SHP77 treated with DMSO at 0.1 percent for 48 hours (cell line): ENCODE results near the gene HPSE2.
A peak's percentile ranks its signal among the peaks of the same experiment; 100 is the strongest.

Experiments
- DNase-seq: peaks from one replicate; lab custom pipeline; 2025; lab: John Stamatoyannopoulos, UW

HPSE2 gene

GRCh38 chr10:98430427-98430826, 805.2 kb downstream of the HPSE2 start:
- DNase-seq: no peak

GRCh38 chr10:98429320-98430072, 806.2 kb downstream of the HPSE2 start:
- no peak for DNase-seq

GRCh38 chr10:98427011-98427515, 808.6 kb downstream of the HPSE2 start:
- DNase-seq: no peak

DNA sequence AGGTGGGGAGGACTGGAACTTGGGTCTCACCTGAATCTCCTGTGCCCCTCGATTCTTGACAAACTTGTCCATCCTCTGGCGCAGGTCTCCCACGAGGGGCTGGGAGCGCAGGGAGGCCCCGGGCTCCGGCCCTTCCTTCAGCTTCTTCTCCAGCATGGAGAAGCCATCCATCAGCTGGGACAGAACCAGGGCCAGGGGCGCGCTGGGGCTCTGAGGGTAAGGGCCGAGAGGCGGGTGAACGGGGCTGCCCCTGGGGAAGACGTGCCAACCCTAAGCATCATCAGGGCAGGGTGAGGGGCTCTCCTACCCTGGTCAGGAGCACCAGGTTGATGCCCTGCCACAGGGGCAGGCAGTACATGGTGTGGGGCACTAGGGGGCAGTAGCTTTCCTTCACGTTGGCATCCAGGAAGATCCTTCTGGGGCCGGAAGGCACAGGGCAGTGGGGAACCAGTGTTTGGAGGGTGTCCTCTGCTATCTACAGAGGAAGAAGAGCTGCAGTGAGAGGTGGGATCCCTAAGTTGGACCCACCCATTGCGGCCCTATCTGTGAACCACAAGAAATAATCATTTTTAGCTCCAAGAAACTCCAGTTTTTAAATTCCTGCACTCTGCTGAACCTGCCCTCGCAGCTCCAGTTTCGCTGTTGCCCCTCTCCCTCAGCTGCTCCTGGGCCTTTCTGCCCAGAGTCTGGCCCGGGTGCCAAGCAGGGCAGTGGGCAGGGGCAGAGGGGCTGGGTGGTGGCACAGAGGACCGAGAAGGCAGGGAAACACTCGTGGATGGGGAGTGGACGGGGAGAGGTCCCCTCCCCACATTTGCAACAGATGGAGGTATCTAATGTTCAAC, 809.9 kb downstream of the HPSE2 start:
- no peak for DNase-seq

DNA sequence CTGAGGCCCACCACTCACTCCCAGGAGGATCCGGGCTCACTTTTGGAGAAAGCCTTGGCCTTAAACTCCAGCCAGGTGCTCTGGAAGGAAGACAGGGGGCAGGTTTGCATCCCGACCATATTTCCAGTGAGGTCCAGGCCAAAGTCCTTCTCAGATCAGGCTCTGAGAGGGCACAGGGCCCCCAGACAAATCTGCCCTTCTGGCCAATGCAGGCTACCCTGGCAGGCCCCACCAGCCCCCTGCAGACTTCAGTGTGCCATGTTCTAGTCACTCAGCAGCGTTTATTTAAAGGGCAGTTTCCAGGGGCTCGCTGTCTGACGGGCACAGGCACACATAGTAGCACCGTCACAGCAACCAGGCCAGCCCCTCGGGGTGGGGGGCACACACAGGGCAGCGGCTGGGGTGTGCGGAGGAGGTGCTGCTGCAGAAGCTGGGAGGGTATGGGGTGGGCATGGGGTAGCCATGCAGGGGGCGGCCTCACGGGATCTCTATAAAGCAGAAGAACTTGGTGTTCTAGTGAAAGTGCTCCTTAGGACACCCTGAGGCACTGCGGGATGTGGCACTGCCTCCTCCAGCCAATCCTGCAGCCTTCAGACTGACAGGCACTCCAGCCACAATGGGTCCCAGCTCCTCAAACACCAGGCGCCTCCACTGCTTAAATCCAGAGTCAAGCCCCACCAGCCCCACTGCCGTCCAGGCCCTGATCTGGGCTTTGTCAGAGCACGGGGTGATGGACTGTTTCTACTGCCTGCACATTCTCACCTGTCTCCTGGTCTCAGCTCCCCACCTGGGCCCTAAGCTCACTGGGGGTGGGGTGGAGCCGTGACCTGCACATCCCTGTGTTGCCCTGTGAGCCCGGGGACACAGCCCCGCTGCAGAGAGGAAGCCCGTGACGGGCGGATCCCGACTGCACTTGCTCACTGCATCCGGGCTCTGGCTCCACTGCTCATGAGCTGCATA, 811.1 kb downstream of the HPSE2 start:
- no peak for DNase-seq

DNA sequence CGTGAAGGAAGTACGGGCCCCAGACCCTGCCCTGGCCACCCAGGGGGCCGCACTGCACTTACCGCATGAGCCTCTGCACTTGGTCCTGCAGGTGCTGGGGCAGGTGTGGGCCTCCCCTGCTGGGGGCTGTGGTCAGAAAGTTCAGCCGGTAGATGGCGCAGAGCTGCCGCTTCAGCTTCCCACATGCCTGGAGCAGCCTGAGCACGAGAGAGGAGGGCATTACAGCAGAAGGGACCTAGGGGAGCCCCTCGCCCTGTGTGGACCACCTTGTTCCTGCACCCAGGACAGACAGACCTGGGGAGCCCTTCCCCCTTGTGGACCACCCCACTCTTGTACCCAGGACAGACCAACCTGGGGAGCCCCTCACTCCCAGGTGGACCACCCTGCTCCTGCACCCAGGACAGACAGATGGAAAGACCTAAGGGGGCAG, 811.9 kb downstream of the HPSE2 start:
- no peak for DNase-seq

DNA sequence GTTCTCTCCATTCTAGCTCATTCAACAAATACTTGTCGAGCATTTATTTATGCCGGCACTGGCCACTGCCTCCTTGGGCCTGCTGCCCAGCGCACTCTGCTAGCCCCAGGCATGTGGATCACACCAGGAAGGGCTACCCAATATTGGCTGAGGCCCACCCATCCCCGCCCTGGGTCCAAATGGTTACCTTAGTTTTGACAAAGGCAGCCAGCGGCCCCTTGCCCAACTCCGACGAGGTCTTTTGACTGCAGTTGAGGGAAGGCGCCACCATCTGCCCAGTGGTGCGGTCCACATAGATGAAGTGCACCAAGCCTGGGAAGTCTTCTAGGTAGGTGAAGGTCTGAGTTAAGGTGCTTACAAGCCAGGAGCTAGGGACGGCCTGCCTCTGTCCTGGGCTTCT, 813.5 kb downstream of the HPSE2 start:
- DNase-seq: no peak

GRCh38 chr10:98420786-98421185, 814.9 kb downstream of the HPSE2 start:
- DNase-seq: no peak

DNA sequence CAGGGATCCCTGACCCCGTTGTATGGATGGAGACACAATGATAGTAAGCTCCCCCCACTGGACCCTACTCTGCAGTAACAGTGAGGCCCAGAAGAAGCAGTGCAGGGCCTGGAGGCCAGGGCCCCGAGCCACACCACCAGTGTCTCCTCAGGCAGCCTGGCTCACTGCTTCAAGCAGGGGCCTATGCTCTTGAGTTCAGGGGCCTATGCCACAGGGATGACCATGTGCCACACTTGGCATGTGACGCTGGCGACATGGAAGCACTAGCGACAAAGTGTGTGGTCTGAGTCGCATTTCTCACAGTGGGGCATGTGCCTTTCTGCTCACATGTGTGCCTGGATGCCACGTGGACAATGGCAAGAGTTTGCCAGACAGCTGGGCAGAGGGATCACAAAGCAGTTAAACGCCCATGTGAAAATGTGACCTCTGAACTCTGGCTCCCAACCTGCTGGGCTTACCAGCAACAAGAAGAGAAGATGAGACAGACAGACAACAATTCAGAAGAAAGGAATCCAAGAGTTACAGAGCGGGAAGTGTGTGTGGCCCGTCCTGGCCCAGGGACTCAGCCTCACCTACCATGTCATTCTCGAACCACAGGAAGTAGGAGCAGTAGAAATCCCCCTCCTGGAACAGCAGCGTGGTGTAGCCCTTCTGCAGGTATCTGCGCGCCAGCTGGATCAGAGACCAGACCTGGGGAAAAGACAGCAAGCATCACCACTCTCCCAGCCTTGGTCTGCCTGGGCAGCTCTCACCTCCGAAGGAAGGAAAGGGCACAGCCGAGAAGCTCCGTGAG, 816.0 kb downstream of the HPSE2 start:
- no peak for DNase-seq

DNA sequence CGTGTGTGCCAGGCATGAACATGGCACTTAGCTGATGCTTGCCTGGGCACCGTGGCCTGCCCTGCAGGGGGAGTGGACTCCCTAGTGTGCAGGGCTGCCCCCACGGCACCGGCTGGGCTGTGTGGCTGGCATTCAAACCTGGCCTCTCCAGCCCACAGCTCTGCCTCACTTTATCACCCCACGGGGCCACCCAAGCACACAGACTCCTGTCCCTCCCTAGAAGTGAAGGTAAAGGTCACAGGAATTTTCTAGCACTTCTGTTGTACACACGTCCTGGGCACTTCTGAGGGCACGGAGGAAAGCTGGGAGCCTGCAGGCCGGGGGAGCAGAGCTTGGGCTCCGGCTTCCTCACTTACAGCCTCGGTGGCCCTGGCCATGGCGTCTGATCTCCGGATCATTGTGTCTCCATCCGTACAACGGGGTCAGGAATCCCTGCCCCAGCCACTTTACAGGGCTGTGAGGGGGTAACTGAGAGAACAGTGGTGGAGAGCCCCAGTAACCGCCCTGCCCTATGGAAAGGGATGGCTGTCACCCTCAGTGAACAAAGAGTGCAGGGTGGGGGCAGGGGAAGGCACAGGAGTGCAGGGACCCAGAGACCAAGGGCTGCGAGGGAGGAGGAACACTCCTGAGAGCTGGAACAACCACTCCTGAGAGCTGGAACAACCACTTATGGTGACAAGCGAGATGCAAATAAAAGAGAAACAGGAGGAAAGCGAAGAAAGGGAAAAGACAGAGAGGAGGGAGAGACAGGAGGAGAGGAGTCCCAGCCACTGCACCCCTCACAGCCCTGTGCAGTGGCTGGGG, 816.8 kb downstream of the HPSE2 start:
- no peak for DNase-seq

- no peak for DNase-seq
These were observed 817.5 kb downstream of the HPSE2 start for GRCh38 chr10:98417973-98418664.

DNA sequence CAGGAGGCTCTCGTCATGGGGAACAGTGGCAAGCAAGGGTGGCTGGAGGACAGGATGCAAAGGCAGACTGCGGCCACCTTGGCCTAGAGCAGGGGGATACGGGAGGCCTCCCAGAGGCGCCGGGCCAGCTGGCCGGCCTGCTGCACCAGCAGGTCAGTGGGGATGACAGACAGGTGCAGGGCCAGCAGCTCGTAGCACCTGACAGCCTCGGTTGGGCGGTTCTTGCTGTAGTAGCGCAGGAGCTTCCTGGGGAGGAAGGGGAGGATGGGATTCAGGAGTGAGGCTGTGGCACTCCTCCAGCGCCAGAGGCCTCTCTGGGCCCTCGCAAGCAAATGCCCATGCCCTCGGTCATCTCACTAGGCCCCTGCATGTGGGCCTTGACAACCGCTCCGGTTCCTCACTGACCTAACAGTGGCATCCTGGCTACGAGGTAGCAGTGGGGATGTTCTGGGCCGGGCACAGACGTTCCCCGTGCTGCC, 818.1 kb downstream of the HPSE2 start:
- no peak for DNase-seq

- no peak for DNase-seq
These were observed 818.9 kb downstream of the HPSE2 start for GRCh38 chr10:98416606-98417388.

GRCh38 chr10:98415731-98416119, 819.9 kb downstream of the HPSE2 start:
- DNase-seq: no peak

DNA sequence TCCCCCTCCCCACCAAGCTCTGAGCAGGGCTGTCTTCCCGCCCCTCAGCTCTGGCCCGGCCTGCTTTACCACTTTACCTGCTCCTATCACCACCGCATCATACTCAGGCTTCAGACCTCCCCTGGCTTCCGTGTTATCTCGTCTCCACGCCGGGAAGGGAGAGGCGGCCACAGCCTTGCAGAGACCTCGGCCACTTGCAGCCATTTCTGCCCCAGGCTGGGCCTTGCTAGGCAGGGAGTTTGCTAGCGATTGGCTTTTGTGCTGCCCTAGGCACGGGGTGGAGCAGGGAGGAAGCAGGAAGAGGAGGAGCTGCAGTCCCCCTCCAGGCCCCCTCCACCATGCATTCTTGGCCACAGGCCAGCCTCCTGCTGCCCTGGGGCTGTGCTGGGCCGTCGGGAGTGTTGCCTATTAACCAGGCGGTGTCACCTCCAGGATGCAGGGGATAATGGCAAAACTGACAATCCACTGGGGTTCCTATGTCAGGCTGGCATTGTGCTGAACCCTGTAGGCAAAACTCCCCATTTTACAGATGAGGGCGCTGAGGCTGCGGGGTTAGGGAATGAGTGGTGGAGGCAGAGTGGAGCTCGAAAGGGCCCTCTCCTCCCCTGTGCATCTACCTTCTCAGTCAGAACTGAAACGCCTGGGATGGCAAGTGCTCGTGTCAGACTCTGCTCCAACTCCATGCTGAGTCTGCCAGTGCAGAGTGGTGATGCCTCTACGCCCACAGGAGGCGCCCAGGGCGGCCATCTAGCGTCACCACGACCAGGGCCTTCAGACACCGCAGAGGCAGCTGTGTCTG, 820.5 kb downstream of the HPSE2 start, which contains the start of gene PYROXD2:
Gene PYROXD2, minus strand, starts transcription at position 251 of the 799 bp plus-strand sequence. Its CDS starts 47 bp downstream, at position 204.
- peak; percentile 29 for DNase-seq

DNA sequence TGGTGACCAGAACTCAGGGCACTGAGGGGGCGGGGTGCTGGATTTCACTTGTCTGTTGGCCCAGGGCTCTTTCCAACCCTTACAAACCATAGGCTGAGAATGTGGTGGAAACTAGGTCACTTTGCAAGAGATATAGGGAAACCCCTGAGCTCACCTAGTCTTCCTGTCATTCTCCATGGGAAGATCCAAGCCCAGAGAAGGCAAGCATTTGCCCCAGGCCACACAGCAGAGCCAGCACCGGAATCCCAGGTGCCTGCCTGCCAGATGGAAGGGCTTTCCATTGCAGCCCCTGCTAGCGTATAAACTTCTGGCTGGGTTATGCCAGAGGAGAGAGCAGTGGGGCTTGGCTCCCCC, 821.1 kb downstream of the HPSE2 start:
- no peak for DNase-seq

DNA sequence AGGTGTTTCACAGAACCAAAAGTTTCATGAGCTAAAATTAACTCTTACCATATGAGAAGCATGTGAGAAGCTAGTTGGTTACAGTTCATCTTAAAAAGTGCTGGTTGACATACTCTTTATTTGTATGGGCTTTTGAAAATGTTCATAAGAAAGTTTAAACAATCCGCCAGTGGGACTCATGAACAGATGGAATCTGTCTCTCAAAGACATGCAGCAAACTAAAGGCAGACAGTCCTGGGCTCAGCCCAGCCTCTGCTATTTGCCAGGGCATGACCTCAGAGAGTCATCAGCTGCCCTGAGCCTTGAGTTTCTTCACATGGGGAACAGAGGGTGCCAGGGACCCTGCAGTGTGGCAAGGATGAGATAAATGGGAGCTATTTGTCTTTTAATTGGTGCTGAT, 823.9 kb downstream of the HPSE2 start:
- DNase-seq: no peak

GRCh38 chr10:98411166-98411565, 824.5 kb downstream of the HPSE2 start:
- DNase-seq: no peak
